K562 (cell line): ENCODE data around the gene SRC.

Source experiments
- CREM ChIP-seq: IDR thresholded peaks from 2 replicates; pipeline ENCODE4 v1.6.1; 2014; ENCODE audit warnings: antibody characterized with exemption, low read depth
- EP300 ChIP-seq: IDR thresholded peaks from 2 replicates; pipeline ENCODE4 v1.6.1; 2012; ENCODE audit warnings: low read length, improper control_type of control experiment
- FUS ChIP-seq: fragments of 200-400 bp; formaldehyde crosslinking; optimal IDR thresholded peaks from 2 replicates; pipeline ENCODE3; 2017; ENCODE audit warnings: low read depth, low read length
- GABPA ChIP-seq: fragments of 200-800 bp; sonication (Bioruptor generic); conservative IDR thresholded peaks from 2 replicates; pipeline ENCODE4 v1.6.1; 2016; ENCODE audit warnings: low read depth, missing genetic modification characterization, missing compliant biosample characterization
- POLR2A ChIP-seq: fragments of 450-650 bp; conservative IDR thresholded peaks from 2 replicates; pipeline ENCODE4 v1.6.1; 2016
- ZNF282 ChIP-seq: sonication (generic); formaldehyde crosslinking; IDR thresholded peaks from 2 replicates; pipeline ENCODE4 v1.8.1; 2023; ENCODE audit warnings: missing genetic modification reagents
- TF ChIP-seq, protein P1 (sequence below), 2 experiments: fragments of 450-650 bp; formaldehyde crosslinking in 1 of 2; IDR thresholded peaks; 2 replicates each; pipeline versions ENCODE4 v1.4.0 to v1.6.1; 2014 to 2020; ENCODE audit warnings: mild to moderate bottlenecking in 2 of 2, borderline replicate concordance in 1 of 2, low read depth in 1 of 2
- TF ChIP-seq, protein P2 (sequence below): sonication (generic); formaldehyde crosslinking; IDR thresholded peaks from 2 replicates; pipeline ENCODE4 v1.8.0; 2022; ENCODE audit warnings: mild to moderate bottlenecking, missing genetic modification reagents, borderline replicate concordance
- TF ChIP-seq, protein P3 (sequence below): sonication (generic); formaldehyde crosslinking; IDR thresholded peaks from 2 replicates; pipeline ENCODE4 v1.5.0; 2020; ENCODE audit warnings: missing genetic modification reagents

DNA sequence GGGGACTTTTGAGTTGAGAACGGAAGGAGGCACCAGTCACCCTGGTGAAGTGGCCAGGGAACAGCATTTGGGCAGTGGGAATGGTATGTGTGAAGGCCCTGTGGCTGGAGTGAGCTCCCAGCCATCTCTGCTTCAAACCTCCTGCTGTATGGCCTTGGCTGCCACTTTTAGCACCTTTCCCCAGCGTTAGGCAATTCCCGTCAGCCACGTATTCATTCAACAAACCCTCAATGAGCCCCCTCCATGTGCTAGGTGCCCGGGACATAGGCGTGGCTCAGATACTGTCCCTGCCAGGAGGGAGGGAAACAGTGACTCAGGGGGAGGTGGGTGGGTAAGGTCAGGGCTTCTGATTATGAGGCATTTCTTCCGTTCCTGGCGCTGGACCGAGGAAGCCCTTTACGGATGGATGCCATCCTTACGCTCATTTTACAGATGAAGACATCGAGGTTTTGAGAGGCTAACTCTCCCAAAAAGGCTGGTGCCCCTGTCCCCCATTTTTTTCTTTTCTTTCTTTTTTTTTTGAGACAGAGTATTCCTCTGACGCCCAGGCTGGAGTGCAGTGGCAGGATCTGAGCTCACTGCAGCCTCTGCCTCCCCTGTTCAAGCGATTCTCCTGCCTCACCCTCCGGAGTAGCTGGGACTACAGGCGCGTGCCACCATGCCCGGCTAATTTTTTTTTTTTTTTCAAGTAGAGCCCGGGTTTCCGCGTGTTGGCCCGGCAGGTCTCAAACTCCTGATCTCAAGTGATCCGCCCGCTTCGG is 37.5 kb downstream of the SRC start:
- no peak for TF ChIP-seq POLR2A
- TF ChIP-seq, protein P1, sequence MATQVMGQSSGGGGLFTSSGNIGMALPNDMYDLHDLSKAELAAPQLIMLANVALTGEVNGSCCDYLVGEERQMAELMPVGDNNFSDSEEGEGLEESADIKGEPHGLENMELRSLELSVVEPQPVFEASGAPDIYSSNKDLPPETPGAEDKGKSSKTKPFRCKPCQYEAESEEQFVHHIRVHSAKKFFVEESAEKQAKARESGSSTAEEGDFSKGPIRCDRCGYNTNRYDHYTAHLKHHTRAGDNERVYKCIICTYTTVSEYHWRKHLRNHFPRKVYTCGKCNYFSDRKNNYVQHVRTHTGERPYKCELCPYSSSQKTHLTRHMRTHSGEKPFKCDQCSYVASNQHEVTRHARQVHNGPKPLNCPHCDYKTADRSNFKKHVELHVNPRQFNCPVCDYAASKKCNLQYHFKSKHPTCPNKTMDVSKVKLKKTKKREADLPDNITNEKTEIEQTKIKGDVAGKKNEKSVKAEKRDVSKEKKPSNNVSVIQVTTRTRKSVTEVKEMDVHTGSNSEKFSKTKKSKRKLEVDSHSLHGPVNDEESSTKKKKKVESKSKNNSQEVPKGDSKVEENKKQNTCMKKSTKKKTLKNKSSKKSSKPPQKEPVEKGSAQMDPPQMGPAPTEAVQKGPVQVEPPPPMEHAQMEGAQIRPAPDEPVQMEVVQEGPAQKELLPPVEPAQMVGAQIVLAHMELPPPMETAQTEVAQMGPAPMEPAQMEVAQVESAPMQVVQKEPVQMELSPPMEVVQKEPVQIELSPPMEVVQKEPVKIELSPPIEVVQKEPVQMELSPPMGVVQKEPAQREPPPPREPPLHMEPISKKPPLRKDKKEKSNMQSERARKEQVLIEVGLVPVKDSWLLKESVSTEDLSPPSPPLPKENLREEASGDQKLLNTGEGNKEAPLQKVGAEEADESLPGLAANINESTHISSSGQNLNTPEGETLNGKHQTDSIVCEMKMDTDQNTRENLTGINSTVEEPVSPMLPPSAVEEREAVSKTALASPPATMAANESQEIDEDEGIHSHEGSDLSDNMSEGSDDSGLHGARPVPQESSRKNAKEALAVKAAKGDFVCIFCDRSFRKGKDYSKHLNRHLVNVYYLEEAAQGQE (IDR thresholded peaks at IDR 0.05; ENCODE audit: borderline replicate concordance), result no peak
- TF ChIP-seq, protein P1 (CRISPR knock-in tag; IDR thresholded peaks at IDR 0.05; ENCODE audit: low read depth), result no peak
- TF ChIP-seq FUS, result no peak
- TF ChIP-seq EP300, result no peak
- TF ChIP-seq ZNF282 (CRISPR knock-in tag), result no peak
- TF ChIP-seq, protein P2, sequence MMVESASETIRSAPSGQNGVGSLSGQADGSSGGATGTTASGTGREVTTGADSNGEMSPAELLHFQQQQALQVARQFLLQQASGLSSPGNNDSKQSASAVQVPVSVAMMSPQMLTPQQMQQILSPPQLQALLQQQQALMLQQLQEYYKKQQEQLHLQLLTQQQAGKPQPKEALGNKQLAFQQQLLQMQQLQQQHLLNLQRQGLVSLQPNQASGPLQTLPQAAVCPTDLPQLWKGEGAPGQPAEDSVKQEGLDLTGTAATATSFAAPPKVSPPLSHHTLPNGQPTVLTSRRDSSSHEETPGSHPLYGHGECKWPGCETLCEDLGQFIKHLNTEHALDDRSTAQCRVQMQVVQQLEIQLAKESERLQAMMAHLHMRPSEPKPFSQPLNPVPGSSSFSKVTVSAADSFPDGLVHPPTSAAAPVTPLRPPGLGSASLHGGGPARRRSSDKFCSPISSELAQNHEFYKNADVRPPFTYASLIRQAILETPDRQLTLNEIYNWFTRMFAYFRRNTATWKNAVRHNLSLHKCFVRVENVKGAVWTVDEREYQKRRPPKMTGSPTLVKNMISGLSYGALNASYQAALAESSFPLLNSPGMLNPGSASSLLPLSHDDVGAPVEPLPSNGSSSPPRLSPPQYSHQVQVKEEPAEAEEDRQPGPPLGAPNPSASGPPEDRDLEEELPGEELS (CRISPR knock-in tag), result no peak
- no peak for TF ChIP-seq GABPA (tag)
- TF ChIP-seq CREM, result no peak
- TF ChIP-seq, protein P3, sequence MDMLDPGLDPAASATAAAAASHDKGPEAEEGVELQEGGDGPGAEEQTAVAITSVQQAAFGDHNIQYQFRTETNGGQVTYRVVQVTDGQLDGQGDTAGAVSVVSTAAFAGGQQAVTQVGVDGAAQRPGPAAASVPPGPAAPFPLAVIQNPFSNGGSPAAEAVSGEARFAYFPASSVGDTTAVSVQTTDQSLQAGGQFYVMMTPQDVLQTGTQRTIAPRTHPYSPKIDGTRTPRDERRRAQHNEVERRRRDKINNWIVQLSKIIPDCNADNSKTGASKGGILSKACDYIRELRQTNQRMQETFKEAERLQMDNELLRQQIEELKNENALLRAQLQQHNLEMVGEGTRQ (CRISPR knock-in tag), result no peak
